K562 (cell line): Measurements from ENCODE around the gene HLA-DMB. TPM values are rescaled to one million over a fixed set of nuclear protein-coding genes. Genes with fewer than 3 reads are reported as not detected.

Experiments
- ATAC-seq: fragments of 200-7000 bp; cut with Tn5 transposase; 3 replicates; pipeline ENCODE4 v1.9.1; 2020; ENCODE audit warnings: moderate library complexity
- BruUV-seq: library from RNA; stranded (reverse); fragments of 400-500 nt; replicated peaks from 2 replicates; lab custom pipeline; 2021; lab: Mats Ljungman, UMichigan
- CTCF ChIA-PET: fragments of 300-600 bp; formaldehyde crosslinking; extraction: SDS; loops from one replicate; lab custom pipeline; 2021; ENCODE audit warnings: low intra/inter-chr PET ratio; lab: Yijun Ruan, JAX
- POLR2A ChIA-PET: fragments of 300-600, 350-650 bp; sonication (Branson Sonifier 250); formaldehyde crosslinking; extraction: SDS; loops from one replicate; lab custom pipeline; 2021; ENCODE audit warnings: antibody characterized with exemption, inconsistent platforms; lab: Yijun Ruan, JAX
- DNase-seq, 4 experiments: peaks; one replicate each; pipeline versions ENCODE4 v3.0.0 to v3.0.0-alpha.2; 2011 to 2018; ENCODE audit warnings: low spot score in 3 of 4, mixed read lengths in 3 of 4; ENCODE audit errors: extremely low read depth in 1 of 4
- FAIRE-seq: peaks from 2 replicates; lab custom pipeline; 2011; peaks lifted over from hg19 to GRCh38; lab: Jason Lieb, UNC
- H2AFZ ChIP-seq: 2 replicates; pipeline ENCODE4 v1.6.0; 2011; ENCODE audit warnings: low read depth, low read length, control low read depth, inconsistent platforms
- H3K27ac ChIP-seq: fragments of 200-600 bp; 3 replicates; pipeline ENCODE4 v1.8.0; 2011; ENCODE audit warnings: low read depth, mild to moderate bottlenecking, control low read depth, inconsistent platforms, low read length, moderate library complexity, mixed read lengths; ENCODE audit errors: extremely low read depth
- H3K27me3 ChIP-seq, 2 experiments: fragments of 300-600 bp in 1 of 2; 2 replicates in 1 of 2; 3 replicates in 1 of 2; pipeline versions ENCODE4 v1.6.0 to v1.8.0; 2011; ENCODE audit warnings: inconsistent platforms in 2 of 2, low read length in 2 of 2, mild to moderate bottlenecking in 1 of 2, mixed read lengths in 1 of 2, moderate library complexity in 1 of 2; ENCODE audit not compliant: control insufficient read depth in 2 of 2, insufficient read depth in 2 of 2
- H3K36me3 ChIP-seq: fragments of 300-600 bp; 3 replicates; pipeline ENCODE4 v1.8.0; 2011; ENCODE audit warnings: mild to moderate bottlenecking, low read length, inconsistent platforms; ENCODE audit not compliant: control insufficient read depth, insufficient read depth
- H3K4me1 ChIP-seq, 2 experiments: fragments of 200-600 bp in 1 of 2; replicated peaks in 1 of 2; 2 replicates in 1 of 2; 3 replicates in 1 of 2; pipeline versions ENCODE4 v1.5.1 to v1.8.0; 2011; ENCODE audit warnings: inconsistent platforms in 2 of 2, low read length in 2 of 2, mild to moderate bottlenecking in 1 of 2, mixed read lengths in 1 of 2, moderate library complexity in 1 of 2; ENCODE audit not compliant: control insufficient read depth in 2 of 2, insufficient read depth in 2 of 2
- H3K4me2 ChIP-seq: 2 replicates; pipeline ENCODE4 v1.6.1; 2011; ENCODE audit warnings: low read length, control low read depth, inconsistent platforms, mixed read lengths; ENCODE audit not compliant: insufficient read depth
- H3K4me3 ChIP-seq: fragments of 200-600 bp; sonication (generic), shearing (Covaris generic); 2 replicates; pipeline ENCODE4 v1.5.1; 2016; ENCODE audit warnings: control low read depth, inconsistent platforms
- H3K79me2 ChIP-seq: fragments of 200-600 bp; 3 replicates; pipeline ENCODE4 v1.8.0; 2011; ENCODE audit warnings: low read length, inconsistent platforms; ENCODE audit not compliant: control insufficient read depth, insufficient read depth
- H3K9ac ChIP-seq, 2 experiments: 2 replicates each; pipeline versions ENCODE4 v1.6.0 to v1.6.1; 2011; ENCODE audit warnings: low read depth in 2 of 2, low read length in 2 of 2, control low read depth in 1 of 2, inconsistent platforms in 1 of 2, mild to moderate bottlenecking in 1 of 2, mixed read lengths in 1 of 2; ENCODE audit not compliant: insufficient read depth in 1 of 2
- H3K9me1 ChIP-seq: one replicate; pipeline ENCODE4 v1.6.0; 2011; ENCODE audit warnings: inconsistent platforms, mild to moderate bottlenecking, low read length, moderate library complexity; ENCODE audit not compliant: control insufficient read depth, insufficient read depth
- H3K9me3 ChIP-seq: replicated peaks from 2 replicates; pipeline ENCODE4 v1.5.1; 2011; ENCODE audit warnings: low read depth, low read length, inconsistent platforms; ENCODE audit not compliant: control insufficient read depth, insufficient read depth
- H4K20me1 ChIP-seq: replicated peaks from 2 replicates; pipeline ENCODE4 v1.6.1; 2011; ENCODE audit warnings: low read length, inconsistent platforms, mixed read lengths; ENCODE audit not compliant: control insufficient read depth, insufficient read depth
- CEBPB ChIP-seq: fragments of 450-650 bp; IDR thresholded peaks from 2 replicates; pipeline ENCODE4 v1.6.1; 2016; ENCODE audit warnings: missing genetic modification characterization, missing compliant biosample characterization
- KAT7 ChIP-seq: sonication (generic); formaldehyde crosslinking; IDR thresholded peaks from 2 replicates; pipeline ENCODE4 v1.8.0; 2022; ENCODE audit warnings: missing genetic modification reagents, mild to moderate bottlenecking, borderline replicate concordance
- POLR2A ChIP-seq: fragments of 450-650 bp; conservative IDR thresholded peaks from 2 replicates; pipeline ENCODE4 v1.6.1; 2016
- RBM22 ChIP-seq: fragments of 200-400 bp; formaldehyde crosslinking; IDR thresholded peaks from 2 replicates; pipeline ENCODE4 v1.6.1; 2018; ENCODE audit warnings: low read length, low read depth; ENCODE audit not compliant: poor library complexity, severe bottlenecking
- SMC3 ChIP-seq: conservative IDR thresholded peaks from 2 replicates; pipeline ENCODE4 v1.6.1; 2011; ENCODE audit warnings: low read depth, low read length, improper control_type of control experiment; ENCODE audit not compliant: insufficient read depth
- SREBF2 ChIP-seq: sonication (generic); formaldehyde crosslinking; IDR thresholded peaks from 2 replicates; pipeline ENCODE4 v1.4.0; 2020; ENCODE audit warnings: mild to moderate bottlenecking, missing genetic modification reagents
- TAF9B ChIP-seq: fragments of 450-650 bp; IDR thresholded peaks from 2 replicates; pipeline ENCODE4 v1.6.1; 2018; ENCODE audit warnings: mild to moderate bottlenecking; ENCODE audit not compliant: partially characterized antibody
- TAL1 ChIP-seq: fragments of 450-650 bp; IDR thresholded peaks from 2 replicates; pipeline ENCODE4 v1.6.1; 2016; ENCODE audit warnings: mild to moderate bottlenecking
- ZNF644 ChIP-seq: fragments of 200-800 bp; sonication (Bioruptor generic); IDR thresholded peaks from 2 replicates; pipeline ENCODE4 v1.6.1; 2016; ENCODE audit warnings: low read depth, missing genetic modification characterization, missing compliant biosample characterization
- ZNF668 ChIP-seq: fragments of 250-450 bp; sonication (Bioruptor Pico); IDR thresholded peaks from 2 replicates; pipeline ENCODE4 v1.8.0; 2022; ENCODE audit warnings: mild to moderate bottlenecking, inconsistent platforms
- ZNF764 ChIP-seq: fragments of 250-450 bp; sonication (Bioruptor Pico); IDR thresholded peaks from 2 replicates; pipeline ENCODE4 v1.4.0; 2020; ENCODE audit warnings: low read depth, mild to moderate bottlenecking, moderate library complexity
- ZNF766 ChIP-seq: fragments of 200-800 bp; sonication (Bioruptor generic); conservative IDR thresholded peaks from 2 replicates; pipeline ENCODE4 v1.6.1; 2016; ENCODE audit warnings: missing genetic modification characterization, missing compliant biosample characterization
- WGBS: fragments of 100-300 bp; shearing (Covaris generic); methylation state at CpG from one replicate; pipeline ENCODE4 v1.1.6; 2016; ENCODE audit warnings: low coverage, mixed read lengths; ENCODE audit not compliant: insufficient coverage; ENCODE audit errors: missing lambda C conversion rate; 5-methylcytosine and 5-hydroxymethylcytosine counted together
- in situ Hi-C: fragments of 300-500 bp; cut with MboI; formaldehyde crosslinking; loops from 4 replicates; pipeline ENCODE4 v1.15.0; 2018; ENCODE audit warnings: inconsistent platforms, mixed read lengths
- intact Hi-C: fragments of 100-400 bp; cut with micrococcal nuclease; formaldehyde crosslinking; loops from 2 replicates; pipeline ENCODE4 v1.14.2; 2022
- polyA plus RNA-seq, 8 experiments: library from polyadenylated mRNA; depleted of rRNA in 4 of 8; stranded (reverse) in 5 of 8; unstranded in 3 of 8; fragments of >200 nt; fragmentation: Nextera tagmentation in 2 of 8; fragmentation: Illumina TruSeq in 1 of 8; extraction: Ambion mirVana in 2 of 8; extraction: Trizol in 1 of 8; gene quantifications; 2 replicates each; pipeline versions ENCODE4 v1.2.1 to v1.2.3, GENCODE V29; 2011 to 2014; ENCODE audit warnings: inconsistent platforms in 1 of 8, missing spikeins in 1 of 8
- total RNA-seq, 7 experiments: library from RNA; depleted of rRNA in 6 of 7; stranded (reverse); fragments of >200 nt in 6 of 7; fragmentation: Illumina TruSeq in 2 of 7; extraction: Trizol in 2 of 7; gene quantifications; 2 replicates each; pipeline versions ENCODE4 v1.2.1 to v1.2.3, GENCODE V29; 2011 to 2021; ENCODE audit warnings: low replicate concordance in 1 of 7
- TF ChIP-seq, protein P1 (sequence below): fragments of 250-450 bp; sonication (Bioruptor Pico); IDR thresholded peaks from 2 replicates; pipeline ENCODE4 v1.4.0; 2020

The HLA-DMB gene
- total and polyA plus RNA-seq, 9 of the 15 experiments (the other 6 are each of a cell fraction or from before 2014, with no cell fraction given), result 0.38 TPM; not detected in 8

GRCh38 chr6:32888576-32888975, 52.3 kb downstream of the HLA-DMB start:
- H3K9ac ChIP-seq, result no peak overlapping the region
- in situ Hi-C loops, result loop anchor here (5.0 kb wide), 1 partner anchor 99 kb away; no protein-coding TSS in a partner anchor
- ATAC-seq (no peak), FAIRE-seq (no peak)
- no peaks in the 10 kb centered on the region for H4K20me1 ChIP-seq
- H3K4me1 ChIP-seq, result no peaks in the 10 kb centered on the region
- TF ChIP-seq POLR2A, result no peak
- TF ChIP-seq SMC3, result no peak
- TF ChIP-seq, protein P1, sequence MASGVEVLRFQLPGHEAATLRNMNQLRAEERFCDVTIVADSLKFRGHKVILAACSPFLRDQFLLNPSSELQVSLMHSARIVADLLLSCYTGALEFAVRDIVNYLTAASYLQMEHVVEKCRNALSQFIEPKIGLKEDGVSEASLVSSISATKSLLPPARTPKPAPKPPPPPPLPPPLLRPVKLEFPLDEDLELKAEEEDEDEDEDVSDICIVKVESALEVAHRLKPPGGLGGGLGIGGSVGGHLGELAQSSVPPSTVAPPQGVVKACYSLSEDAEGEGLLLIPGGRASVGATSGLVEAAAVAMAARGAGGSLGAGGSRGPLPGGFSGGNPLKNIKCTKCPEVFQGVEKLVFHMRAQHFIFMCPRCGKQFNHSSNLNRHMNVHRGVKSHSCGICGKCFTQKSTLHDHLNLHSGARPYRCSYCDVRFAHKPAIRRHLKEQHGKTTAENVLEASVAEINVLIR (CRISPR knock-in tag), result no peak
- TF ChIP-seq SREBF2 (CRISPR knock-in tag), result no peak
- TF ChIP-seq ZNF644 (tag), result no peak
- no peak for TF ChIP-seq TAF9B
- TF ChIP-seq CEBPB (tag), result no peak
- no peak for TF ChIP-seq ZNF764 (CRISPR knock-in tag)
- no peak for TF ChIP-seq TAL1
- no peak for TF ChIP-seq RBM22
- no peak for TF ChIP-seq ZNF668
- no peak for TF ChIP-seq KAT7 (CRISPR knock-in tag)
- no peak for TF ChIP-seq ZNF766 (CRISPR knock-in tag)
- TF ChIP-seq, all 486 proteins: peak for 0
- H3K79me2 ChIP-seq, result no peaks in the 10 kb centered on the region
- no peaks in the 10 kb centered on the region for H3K36me3 ChIP-seq
- 2% methylated on average over 2 of the region's 2 CpGs for whole genome bisulfite sequencing
- no TSS peak for BruUV-seq
- no peak overlapping the region for H3K27ac ChIP-seq
- POLR2A ChIA-PET, result no interaction called here
- H2AFZ ChIP-seq, result no peak overlapping the region
- intact Hi-C loops, result loop anchor here (5.0 to 10.0 kb wide), 2 partner anchors 59 to 206 kb away; no protein-coding TSS in a partner anchor
- peaks cover 13 to 16% of the 10 kb centered on the region in 2 experiments; a peak in 4 of 5 replicates for H3K27me3 ChIP-seq
- DNase-seq, result no peak
- H3K9me3 ChIP-seq, result no peaks in the 10 kb centered on the region
- H3K4me3 ChIP-seq, result no peak overlapping the region
- no peaks in the 10 kb centered on the region for H3K9me1 ChIP-seq
- no peak overlapping the region for H3K4me2 ChIP-seq
- CTCF ChIA-PET, result interaction anchor here (0.9 kb wide), 1 partner anchor 95 kb away, joined by 3 read pairs; no protein-coding TSS in a partner anchor
